Spleen (tissue), 7 donors: ENCODE measurements around the gene THRA.

Experiments used
- POLR2AphosphoS5 ChIP-seq, 3 donors: sonication (generic); formaldehyde crosslinking; IDR thresholded peaks; one replicate each; pipeline ENCODE4 v1.5.1; 2017; ENCODE audit warnings: antibody characterized with exemption in 3 of 3
- TF ChIP-seq, protein P1 (sequence below), 11 experiments: fragments of 200-600 bp in 7 of 11; fragments of 450-650 bp in 4 of 11; sonication (generic) in 4 of 11; IDR thresholded peaks in 8 of 11; conservative IDR thresholded peaks in 3 of 11; 1 replicate in 7 of 11; 2 replicates in 4 of 11; pipeline versions ENCODE4 v1.4.0 to v1.8.0; 2016 to 2021; ENCODE audit warnings: antibody characterized with exemption in 11 of 11, inconsistent platforms in 4 of 11, mild to moderate bottlenecking in 1 of 11
- donor health status: DM: no; HTN: no; CAD: no; lungs with moderate emphysema.
- donor health status: DM: no; HTN: no; CAD: no.
- donor health status: DM: no; HTN: no; CAD: no.

DNA sequence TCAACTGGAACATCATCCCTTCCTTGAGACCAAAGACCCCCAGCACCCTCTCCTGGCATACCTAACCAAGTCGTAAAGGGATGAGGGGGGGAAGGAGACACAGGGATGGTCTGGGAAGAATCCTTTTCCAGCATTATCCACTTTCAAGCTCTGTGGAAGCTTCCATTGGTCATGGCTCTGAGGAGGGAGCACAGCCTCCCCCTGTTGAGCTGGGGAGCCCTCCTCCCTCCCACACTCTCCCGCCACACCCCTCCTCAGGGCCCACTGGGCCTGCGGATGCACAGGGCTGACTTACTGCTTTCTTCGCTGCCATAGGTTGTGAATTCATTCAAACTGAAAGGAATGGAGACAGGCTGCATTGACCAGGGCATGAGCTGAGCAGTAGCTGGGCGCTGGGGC, 35.2 kb upstream of the THRA start:
- no peak for TF ChIP-seq POLR2AphosphoS5 (IDR thresholded peaks at IDR 0.05)
- TF ChIP-seq, protein P1, sequence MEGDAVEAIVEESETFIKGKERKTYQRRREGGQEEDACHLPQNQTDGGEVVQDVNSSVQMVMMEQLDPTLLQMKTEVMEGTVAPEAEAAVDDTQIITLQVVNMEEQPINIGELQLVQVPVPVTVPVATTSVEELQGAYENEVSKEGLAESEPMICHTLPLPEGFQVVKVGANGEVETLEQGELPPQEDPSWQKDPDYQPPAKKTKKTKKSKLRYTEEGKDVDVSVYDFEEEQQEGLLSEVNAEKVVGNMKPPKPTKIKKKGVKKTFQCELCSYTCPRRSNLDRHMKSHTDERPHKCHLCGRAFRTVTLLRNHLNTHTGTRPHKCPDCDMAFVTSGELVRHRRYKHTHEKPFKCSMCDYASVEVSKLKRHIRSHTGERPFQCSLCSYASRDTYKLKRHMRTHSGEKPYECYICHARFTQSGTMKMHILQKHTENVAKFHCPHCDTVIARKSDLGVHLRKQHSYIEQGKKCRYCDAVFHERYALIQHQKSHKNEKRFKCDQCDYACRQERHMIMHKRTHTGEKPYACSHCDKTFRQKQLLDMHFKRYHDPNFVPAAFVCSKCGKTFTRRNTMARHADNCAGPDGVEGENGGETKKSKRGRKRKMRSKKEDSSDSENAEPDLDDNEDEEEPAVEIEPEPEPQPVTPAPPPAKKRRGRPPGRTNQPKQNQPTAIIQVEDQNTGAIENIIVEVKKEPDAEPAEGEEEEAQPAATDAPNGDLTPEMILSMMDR (IDR thresholded peaks at IDR 0.05 in 8 of 11, conservative IDR thresholded peaks at IDR 0.05 in 3 of 11): no peak
